AG04450 (cell line): ENCODE data around the gene SH3RF2. TPM values are rescaled to one million over a fixed set of nuclear protein-coding genes. Genes with fewer than 3 reads are reported as not detected.
A peak's percentile ranks its signal among the peaks of the same experiment; 100 is the strongest.

Experiments used
- CTCF ChIA-PET: fragments of 300-600, 350-600 bp; formaldehyde crosslinking; extraction: SDS; loops from one replicate; lab custom pipeline; 2022; ENCODE audit warnings: antibody characterized with exemption, inconsistent platforms; lab: Charles Lee
- POLR2A ChIA-PET: fragments of 350-600 bp; formaldehyde crosslinking; extraction: SDS; loops from one replicate; lab custom pipeline; 2021; ENCODE audit warnings: antibody characterized with exemption, inconsistent platforms; lab: Yijun Ruan, JAX
- DNase-seq: peaks from one replicate; pipeline ENCODE4 v3.0.0-alpha.2; 2011; ENCODE audit warnings: low read depth, low spot score
- H3K27ac ChIP-seq: one replicate; pipeline ENCODE4 v1.5.1; 2012; ENCODE audit warnings: low read depth, low read length, control low read depth
- H3K27me3 ChIP-seq: one replicate; pipeline ENCODE4 v1.6.0; 2012; ENCODE audit warnings: low read length; ENCODE audit not compliant: control insufficient read depth, insufficient read depth
- H3K4me3 ChIP-seq: 2 replicates; pipeline ENCODE4 v1.5.1; 2011; ENCODE audit warnings: mild to moderate bottlenecking, low read depth, low read length, control low read depth
- H3K9me3 ChIP-seq: 2 replicates; pipeline ENCODE4 v1.5.1; 2012; ENCODE audit warnings: low read length; ENCODE audit not compliant: control insufficient read depth, insufficient read depth
- polyA plus RNA-seq: library from polyadenylated mRNA; depleted of rRNA; stranded (reverse); fragments of >200 nt; gene quantifications from 2 replicates; pipeline ENCODE4 v1.2.3, GENCODE V29; 2011
- TF ChIP-seq, protein P1 (sequence below): IDR thresholded peaks from 2 replicates; pipeline ENCODE4 v1.5.1; 2011; ENCODE audit warnings: low read depth, low read length, control low read depth, inconsistent platforms

SH3RF2 gene
- polyA plus RNA-seq, 1 experiment: 0.87 TPM

- ChIA-PET POLR2A (no interaction called here), CTCF (no interaction called here)
- Histone ChIP-seq H3K27me3 (no peaks in the 10 kb centered on the region), H3K9me3 (no peaks in the 10 kb centered on the region), H3K27ac (no peak overlapping the region), H3K4me3 (no peak overlapping the region)
- DNase-seq: no peak
- TF ChIP-seq, protein P1, sequence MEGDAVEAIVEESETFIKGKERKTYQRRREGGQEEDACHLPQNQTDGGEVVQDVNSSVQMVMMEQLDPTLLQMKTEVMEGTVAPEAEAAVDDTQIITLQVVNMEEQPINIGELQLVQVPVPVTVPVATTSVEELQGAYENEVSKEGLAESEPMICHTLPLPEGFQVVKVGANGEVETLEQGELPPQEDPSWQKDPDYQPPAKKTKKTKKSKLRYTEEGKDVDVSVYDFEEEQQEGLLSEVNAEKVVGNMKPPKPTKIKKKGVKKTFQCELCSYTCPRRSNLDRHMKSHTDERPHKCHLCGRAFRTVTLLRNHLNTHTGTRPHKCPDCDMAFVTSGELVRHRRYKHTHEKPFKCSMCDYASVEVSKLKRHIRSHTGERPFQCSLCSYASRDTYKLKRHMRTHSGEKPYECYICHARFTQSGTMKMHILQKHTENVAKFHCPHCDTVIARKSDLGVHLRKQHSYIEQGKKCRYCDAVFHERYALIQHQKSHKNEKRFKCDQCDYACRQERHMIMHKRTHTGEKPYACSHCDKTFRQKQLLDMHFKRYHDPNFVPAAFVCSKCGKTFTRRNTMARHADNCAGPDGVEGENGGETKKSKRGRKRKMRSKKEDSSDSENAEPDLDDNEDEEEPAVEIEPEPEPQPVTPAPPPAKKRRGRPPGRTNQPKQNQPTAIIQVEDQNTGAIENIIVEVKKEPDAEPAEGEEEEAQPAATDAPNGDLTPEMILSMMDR: no peak
Measured at GRCh38 chr5:145975001-145975360, 38.6 kb downstream of the SH3RF2 start.

DNA sequence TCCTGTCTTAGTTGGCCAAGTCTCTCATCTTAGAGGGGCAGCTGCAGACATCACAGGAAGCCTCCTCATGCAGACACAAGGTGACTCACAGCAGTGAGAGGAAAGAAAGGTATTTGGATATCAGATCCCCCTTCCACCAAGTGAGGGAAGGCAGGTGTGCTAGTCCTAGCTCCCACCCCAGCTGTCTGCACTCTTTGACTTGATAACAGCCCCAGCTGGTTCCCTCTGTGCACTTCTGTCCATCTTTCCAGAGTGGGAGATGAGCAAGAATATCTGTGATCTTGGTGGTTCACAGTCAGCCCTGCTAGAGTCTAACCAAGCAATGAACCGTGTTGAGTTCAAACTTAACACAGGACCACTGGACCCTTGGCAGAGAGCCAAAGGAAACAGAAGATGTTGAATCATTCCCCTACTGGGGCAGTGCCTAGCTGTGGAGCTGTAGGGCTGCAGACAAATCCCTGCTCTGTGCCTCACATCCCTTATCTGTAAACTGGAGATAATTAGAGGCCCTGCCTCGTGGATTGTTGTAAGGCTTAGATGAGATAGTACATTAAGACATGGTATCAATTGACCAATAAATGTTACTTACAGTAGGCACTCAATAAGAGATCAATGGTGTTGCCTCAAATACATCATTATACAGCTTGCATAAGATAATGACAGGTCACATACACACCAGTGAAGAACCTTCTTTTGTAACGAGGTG lies 39.1 kb downstream of the SH3RF2 start:
- CTCF ChIA-PET: no interaction called here
- peak; percentile 49 for DNase-seq
- Histone ChIP-seq H3K27ac (no peak overlapping the region), H3K4me3 (no peak overlapping the region), H3K27me3 (no peaks in the 10 kb centered on the region), H3K9me3 (no peaks in the 10 kb centered on the region)
- TF ChIP-seq, protein P1: no peak
- POLR2A ChIA-PET: no interaction called here

- H3K27ac ChIP-seq: no peak overlapping the region
- H3K9me3 ChIP-seq: no peaks in the 10 kb centered on the region
- TF ChIP-seq, protein P1: no peak
- H3K4me3 ChIP-seq: no peak overlapping the region
- no peaks in the 10 kb centered on the region for H3K27me3 ChIP-seq
- ChIA-PET CTCF (interaction anchor here (1.2 kb wide), 1 partner anchor 64 kb away, joined by 4 read pairs; no protein-coding TSS in a partner anchor), POLR2A (interaction anchor here (0.7 kb wide), 1 partner anchor 15 kb away, joined by 7 read pairs; no protein-coding TSS in a partner anchor)
- no peak for DNase-seq
Measured at GRCh38 chr5:145976431-145977155, 40.2 kb downstream of the SH3RF2 start.

DNA sequence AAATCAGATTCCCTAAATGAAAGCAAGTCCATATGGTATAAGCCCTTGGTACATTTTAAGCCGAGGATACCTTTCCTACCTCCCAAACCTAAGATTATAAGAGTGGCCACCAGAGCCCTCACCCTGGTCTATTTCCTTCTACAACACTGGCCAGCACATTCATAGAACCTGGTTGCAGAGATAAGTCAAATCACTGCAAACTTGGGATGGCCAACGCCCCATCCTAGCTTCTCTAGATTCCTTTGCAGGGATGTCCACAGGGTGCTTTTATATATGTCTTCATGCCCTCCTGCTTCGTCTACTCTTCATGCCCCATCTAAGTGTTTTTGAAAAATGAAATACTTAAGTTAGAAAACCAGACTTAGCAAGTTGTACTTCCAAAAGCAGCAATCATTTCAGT lies 41.8 kb downstream of the SH3RF2 start:
- H3K9me3 ChIP-seq: no peaks in the 10 kb centered on the region
- POLR2A ChIA-PET: no interaction called here
- CTCF ChIA-PET: interaction anchor here (0.5 kb wide), 1 partner anchor 931 kb away, joined by 3 read pairs; no protein-coding TSS in a partner anchor
- TF ChIP-seq, protein P1: no peak
- H3K27me3 ChIP-seq: no peaks in the 10 kb centered on the region
- H3K27ac ChIP-seq: no peak overlapping the region
- no peak for DNase-seq
- H3K4me3 ChIP-seq: no peak overlapping the region

DNA sequence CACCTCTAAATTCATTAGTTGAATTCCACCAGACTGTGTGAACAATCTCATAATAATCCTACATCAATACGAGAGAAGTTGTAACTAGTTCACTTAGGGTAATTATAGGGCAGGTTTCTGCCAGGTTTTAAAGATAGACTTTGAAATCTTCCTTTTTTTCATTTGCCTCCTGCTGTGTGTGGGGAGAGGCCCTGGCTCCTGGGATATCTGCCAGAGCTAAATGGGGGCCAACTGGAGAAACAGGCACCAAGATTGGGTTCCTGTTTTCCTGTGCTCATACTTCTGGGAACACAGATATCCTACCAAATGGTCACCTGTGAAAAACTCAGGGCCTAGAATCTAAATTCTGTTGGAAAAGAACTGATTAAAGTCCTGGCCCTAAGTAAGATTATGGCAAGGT lies 42.3 kb downstream of the SH3RF2 start:
- CTCF ChIA-PET: no interaction called here
- no peaks in the 10 kb centered on the region for H3K27me3 ChIP-seq
- POLR2A ChIA-PET: interaction anchor here (0.6 kb wide), 1 partner anchor 26 kb away, joined by 3 read pairs; no protein-coding TSS in a partner anchor
- no peaks in the 10 kb centered on the region for H3K9me3 ChIP-seq
- H3K4me3 ChIP-seq: no peak overlapping the region
- DNase-seq: no peak
- TF ChIP-seq, protein P1: no peak
- H3K27ac ChIP-seq: no peak overlapping the region
